GM18870 (cell line): ENCODE results near the gene CARS2.
"Not testable (repeated sequence)": the region's sequence is repeated elsewhere in the genome, so short reads cannot be mapped to it uniquely, and the experiment has no call there.

Experiments
- ATAC-seq: cut with Tn5 transposase; IDR thresholded peaks from one replicate; pipeline ENCODE4 v1.9.1; 2021; ENCODE audit warnings: moderate library complexity; ENCODE audit not compliant: unreplicated experiment

CARS2 gene, protein sequence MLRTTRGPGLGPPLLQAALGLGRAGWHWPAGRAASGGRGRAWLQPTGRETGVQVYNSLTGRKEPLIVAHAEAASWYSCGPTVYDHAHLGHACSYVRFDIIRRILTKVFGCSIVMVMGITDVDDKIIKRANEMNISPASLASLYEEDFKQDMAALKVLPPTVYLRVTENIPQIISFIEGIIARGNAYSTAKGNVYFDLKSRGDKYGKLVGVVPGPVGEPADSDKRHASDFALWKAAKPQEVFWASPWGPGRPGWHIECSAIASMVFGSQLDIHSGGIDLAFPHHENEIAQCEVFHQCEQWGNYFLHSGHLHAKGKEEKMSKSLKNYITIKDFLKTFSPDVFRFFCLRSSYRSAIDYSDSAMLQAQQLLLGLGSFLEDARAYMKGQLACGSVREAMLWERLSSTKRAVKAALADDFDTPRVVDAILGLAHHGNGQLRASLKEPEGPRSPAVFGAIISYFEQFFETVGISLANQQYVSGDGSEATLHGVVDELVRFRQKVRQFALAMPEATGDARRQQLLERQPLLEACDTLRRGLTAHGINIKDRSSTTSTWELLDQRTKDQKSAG

DNA sequence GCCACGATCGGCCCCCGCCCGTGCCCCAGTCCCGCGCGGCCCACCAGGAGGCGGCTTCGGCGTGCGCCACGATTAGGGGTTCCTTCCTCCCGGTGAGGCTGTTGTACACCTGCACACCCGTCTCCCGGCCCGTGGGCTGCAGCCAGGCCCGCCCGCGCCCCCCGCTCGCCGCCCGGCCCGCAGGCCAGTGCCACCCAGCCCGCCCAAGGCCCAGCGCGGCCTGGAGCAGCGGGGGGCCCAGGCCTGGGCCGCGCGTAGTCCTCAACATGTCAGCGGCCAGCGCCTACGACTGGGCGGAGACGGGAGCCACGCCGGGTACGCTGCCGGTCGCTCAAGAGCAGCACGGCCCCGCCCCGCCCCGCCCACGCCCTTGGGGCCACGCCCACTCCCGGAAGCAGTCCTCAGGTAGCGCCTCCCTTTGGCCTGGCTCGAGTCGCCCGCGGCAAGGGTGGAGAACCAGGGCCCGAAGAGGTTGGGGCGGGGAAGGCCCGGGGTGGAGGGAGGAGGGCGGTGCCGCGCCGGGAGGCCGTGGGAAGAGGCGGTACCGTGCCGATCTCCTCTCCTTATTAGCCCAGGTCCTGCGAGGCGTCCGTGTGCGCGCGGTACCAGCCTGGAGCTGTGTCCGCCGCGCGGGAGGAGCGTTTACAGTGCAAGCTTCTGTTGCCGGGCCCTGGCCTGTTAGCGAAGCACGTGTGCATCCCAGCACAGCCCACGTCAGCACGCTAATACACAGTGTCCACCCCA, at the start of gene CARS2:
Gene CARS2 (minus strand): TSS at position 291 of the 744 bp plus-strand sequence. CDS start 23 bp downstream, at position 268.
- ATAC-seq = peak; percentile 75

DNA sequence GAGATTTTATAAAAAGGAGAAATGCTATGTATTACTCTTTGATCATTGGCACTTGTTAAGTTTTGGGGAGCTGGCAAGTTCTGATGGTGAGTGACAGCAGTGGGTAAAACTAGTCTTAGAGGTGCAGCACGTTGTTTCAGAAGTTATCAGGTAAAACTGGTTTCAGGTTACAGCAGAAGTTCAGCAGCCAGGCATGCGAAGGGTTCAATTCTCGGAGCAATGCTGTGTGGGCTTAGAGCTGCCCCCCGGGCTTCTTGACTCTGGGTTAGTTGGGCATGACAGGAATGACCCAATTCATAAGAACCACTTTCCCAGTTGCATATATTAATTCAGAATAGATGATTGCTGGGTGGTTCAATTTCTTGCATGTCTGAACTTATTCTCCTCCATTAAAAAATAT, 42.4 kb upstream of the CARS2 start:
- ATAC-seq = no peak

DNA sequence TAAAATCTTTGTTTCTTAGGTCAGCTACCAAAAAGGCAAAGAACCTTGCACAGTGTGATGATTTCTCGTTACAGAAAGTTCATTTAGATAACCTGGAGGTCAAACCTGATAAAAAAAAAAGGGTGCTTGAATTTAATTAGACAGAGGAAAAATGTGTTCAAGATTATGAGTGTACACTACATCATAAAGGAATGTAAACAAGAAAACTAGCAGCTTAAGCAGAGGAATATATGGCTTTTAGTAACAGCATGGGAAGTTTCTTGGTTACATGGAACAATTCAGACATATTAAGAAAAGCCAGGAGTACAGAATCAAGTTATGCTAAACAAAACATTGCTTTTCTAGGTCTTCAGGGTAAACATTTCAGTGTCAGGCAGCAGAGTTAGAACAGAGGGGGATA, 40.5 kb upstream of the CARS2 start:
- ATAC-seq = no peak

DNA sequence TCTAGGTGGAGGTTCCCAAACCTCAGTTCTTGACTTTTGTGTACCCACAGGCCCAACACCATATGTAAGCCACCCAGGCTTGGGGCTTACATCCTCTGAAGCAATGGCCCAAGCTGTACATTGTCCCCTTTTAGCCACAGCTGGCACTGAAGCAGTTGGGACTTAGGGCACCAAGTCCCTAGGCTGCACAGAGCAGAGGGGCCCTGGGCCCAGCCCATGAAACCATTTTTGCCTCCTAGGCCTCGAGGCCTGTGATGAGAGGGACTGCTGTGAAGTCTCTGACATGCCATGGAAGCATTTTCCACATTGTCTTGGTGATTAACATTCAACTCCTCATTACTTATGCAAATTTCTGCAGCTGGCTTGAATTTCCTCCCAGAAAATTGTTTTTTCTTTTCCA, 37.8 kb upstream of the CARS2 start:
- ATAC-seq = no peak

DNA sequence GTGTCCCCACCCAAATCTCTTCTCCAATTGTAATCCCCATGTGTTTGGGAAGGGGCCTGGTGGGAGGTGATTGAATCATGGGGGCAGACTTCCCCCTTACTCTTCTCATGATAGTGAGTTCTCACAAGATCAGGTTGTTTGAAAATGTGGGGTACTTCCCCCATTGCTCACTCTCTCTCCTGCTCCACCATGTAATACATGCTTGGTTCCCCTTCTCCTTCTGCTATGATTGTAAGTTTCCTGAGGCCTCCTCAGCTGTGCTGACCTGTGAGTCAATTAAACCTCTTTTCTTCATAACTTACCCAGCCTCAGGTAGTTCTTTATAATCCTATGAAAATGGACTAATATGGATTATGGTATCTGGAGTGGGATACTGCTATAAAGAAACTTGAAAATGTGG, 31.6 kb upstream of the CARS2 start:
- ATAC-seq = no peak

DNA sequence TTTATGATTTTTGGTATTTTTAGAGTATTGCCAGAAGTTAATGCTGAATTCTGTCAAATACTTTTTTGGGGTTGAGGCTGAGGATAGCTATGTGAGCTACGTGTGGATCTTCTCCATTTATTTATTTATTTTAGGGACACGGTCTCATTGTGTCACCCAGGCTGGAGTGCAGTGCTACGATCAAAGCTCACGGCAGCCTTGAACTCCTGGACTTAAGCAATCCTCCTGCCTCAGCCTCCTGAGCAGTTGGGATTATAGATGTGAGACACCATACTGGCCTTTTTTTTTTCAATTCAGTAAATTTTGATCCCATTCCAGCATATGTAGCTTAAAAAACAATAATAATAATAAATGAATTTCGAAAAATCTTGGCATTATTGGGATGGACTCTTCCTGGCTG, 28.6 kb upstream of the CARS2 start:
- no peak for ATAC-seq

DNA sequence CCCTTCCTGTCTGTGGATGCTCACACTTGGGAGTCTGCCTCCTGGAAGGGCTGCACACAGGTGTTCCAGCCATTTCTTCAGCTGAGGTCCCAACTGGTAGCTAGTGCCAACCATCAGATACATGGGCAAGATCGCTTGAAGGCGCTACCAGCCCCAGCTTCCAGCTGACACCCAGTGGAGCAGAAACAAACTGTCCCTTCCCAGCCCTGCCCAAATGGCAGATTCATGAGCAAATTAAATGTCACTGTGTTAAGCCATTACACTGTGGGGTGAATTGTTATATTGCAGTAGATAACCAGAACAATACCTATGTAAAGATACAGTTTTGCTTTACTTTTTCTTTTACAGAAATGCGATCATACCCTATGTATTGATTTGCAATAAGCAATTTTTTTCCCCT, 25.2 kb upstream of the CARS2 start:
- ATAC-seq = no peak

DNA sequence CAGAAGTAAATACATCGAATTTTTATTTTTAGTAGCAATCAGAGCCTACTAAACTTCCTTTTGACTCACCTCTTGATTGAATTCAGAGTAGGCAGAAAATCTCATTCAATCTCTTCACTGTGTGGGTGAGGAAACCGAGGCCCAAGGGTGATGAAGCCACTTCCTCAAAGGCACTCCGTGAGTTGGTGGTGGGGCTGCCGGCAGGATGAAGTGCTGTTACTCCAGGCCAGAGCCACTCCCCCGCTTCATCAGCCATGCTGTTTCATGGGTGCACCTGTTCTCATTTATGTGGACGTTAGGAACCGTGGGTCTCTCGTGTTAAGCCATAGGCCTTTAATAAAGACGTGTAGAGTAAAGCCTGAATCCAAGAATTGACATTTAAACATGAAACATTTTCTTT, 20.8 kb upstream of the CARS2 start:
- no peak for ATAC-seq

DNA sequence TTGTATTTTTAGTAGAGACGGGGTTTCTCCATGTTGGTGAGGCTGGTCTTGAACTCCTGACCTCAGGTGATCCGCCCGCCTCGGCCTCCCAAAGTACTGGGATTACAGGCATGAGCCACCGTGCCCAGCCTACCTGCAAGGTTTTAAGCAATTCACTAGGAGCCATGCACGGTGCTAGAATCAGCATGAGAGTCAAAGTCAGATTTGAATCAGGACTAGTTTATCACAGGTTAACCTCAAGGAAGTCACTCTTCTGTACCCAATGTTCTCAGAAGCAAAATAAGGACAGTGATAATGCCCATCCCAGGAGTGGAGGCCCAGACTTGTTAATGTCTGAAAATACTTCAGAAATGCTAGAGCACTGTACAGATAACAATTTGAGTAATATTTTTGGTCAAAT, 20.2 kb upstream of the CARS2 start:
- not testable (repeated sequence) for ATAC-seq

DNA sequence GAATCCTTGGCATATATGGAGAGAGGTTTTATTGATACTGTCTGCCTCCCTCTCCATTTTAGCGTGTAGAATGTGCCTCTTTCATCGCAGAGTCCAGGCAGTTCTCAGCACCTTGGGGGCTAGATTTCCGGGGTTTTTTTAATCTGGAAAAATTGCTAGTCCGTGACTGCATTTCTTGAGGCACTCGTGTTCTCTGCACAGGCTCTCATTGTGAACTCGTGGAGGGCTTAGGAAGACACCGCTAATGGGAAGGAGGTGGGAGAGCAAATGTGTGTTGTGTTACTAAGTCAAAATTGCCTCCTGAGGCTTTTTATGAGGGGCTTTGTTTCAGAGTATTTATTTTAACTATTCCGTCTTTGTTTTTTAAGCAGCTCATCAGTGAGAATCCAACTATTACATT, 17.7 kb upstream of the CARS2 start:
- ATAC-seq = no peak

DNA sequence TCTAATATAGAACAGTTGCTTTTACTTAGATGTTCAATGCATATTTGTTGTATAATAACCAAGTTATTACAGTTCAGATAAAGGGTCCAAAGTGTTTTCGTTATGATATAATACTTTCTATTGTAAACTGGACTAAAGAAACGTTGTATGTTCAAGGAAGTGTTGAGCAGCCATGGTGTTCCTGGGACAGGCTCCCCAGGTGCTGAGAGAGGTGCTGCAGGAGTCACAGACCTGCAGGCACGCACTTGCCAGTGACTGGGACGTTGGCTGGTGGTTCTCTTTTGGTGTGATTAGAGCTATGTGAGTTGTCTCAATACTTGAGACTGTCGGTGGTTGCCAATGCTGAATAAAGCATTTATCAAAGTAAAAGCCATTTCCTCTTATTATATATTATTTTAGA, 17.1 kb upstream of the CARS2 start:
- ATAC-seq = no peak

DNA sequence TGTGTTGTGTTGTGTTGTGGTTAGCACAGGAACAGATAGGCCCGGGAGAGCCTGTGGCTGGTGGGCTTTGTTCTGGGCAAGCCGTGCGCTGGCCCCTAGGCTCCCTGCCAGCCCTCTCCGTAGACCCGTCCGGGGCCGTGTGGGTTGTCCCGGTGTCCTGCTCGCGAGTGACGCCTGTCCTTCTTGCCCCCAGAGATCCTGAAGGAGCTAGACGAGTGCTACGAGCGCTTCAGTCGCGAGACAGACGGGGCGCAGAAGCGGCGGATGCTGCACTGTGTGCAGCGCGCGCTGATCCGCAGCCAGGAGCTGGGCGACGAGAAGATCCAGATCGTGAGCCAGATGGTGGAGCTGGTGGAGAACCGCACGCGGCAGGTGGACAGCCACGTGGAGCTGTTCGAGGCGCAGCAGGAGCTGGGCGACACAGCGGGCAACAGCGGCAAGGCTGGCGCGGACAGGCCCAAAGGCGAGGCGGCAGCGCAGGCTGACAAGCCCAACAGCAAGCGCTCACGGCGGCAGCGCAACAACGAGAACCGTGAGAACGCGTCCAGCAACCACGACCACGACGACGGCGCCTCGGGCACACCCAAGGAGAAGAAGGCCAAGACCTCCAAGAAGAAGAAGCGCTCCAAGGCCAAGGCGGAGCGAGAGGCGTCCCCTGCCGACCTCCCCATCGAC, 13.3 kb upstream of the CARS2 start:
- ATAC-seq = no peak

DNA sequence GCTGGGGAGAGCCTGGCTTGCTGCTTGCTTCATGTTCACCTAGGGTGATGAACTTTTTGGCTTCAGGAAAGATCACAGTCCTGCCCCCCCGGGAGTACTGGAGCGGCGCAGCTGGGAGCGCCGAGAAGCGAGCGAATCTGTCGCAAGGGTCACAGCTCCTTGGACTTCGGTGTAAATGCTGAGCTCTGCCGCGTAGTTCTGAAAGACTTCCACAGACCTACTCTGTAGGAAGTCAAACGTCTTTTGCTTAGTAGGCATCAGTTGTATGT, 10.3 kb upstream of the CARS2 start:
- no peak for ATAC-seq

DNA sequence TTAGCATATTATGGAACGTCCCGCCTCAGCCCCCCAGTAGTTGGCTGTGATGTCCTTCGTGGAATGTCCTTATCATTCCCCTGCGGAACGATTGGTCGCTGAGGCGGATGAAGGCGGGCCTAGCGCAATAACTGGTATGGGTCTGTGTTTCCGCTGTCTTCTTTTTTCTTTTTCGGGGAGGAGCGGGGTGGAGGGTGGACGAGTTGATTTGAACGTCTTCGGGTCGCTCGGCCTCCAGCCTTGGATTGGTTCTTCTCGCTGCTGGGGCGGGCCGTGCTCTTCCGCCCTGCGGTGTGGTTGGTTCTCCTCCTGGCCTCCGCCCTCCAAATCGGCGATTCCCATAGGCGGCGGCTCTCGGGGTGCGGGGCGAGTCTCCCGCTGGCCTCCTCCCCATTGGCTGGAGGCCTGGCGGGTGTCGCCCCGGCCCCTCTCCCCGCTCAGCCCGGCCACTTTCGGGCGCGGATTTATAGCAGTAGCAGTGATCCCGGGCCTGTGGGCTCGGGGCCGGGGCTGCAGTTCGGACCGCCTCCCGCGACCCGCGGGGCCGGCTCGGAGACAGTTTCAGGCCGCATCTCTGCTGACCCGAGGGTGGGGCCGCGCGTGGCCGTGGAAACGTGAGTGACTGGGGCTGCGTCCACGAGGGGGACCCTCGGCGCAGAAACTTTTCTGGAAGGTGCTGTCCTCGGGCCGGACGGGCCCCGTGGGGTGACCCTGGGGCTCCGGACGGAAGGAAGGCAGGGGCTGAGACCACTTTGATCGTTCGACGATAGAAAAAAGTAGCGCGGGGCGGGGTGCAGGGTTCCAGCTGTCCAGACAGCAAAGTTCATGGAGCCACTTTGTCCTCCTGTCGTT, 9.7 kb upstream of the CARS2 start:
- peak; percentile 66 for ATAC-seq

DNA sequence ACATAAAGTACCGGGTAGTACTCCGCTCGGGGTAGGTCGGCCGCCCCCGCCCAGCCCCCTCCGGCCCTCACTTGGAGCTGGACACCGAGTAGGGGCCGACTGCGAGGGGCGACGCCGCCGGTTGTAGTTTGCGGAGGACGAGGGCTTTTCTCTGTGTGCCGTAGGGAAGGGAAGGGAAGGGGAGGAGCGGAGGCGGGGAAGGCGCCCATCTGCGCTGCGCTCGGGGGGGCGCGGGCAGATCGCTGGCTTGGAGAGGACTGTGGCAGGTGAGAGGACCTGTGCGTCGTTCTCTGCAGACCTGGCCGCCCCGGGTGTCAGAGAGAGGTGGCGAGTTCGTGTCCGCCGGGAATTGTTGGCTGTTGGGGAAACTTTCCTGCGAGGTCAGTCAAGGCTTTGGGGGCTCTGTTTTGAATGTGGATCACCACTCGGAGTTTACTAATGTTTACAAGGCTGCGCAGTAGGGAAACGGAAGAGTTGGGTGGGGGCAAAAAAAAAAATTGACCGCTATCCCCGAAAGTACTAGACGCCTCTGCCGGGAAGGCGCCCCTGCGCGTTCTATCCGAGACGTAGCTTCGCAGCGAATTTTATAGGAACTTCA, 9.0 kb upstream of the CARS2 start:
- no peak for ATAC-seq

DNA sequence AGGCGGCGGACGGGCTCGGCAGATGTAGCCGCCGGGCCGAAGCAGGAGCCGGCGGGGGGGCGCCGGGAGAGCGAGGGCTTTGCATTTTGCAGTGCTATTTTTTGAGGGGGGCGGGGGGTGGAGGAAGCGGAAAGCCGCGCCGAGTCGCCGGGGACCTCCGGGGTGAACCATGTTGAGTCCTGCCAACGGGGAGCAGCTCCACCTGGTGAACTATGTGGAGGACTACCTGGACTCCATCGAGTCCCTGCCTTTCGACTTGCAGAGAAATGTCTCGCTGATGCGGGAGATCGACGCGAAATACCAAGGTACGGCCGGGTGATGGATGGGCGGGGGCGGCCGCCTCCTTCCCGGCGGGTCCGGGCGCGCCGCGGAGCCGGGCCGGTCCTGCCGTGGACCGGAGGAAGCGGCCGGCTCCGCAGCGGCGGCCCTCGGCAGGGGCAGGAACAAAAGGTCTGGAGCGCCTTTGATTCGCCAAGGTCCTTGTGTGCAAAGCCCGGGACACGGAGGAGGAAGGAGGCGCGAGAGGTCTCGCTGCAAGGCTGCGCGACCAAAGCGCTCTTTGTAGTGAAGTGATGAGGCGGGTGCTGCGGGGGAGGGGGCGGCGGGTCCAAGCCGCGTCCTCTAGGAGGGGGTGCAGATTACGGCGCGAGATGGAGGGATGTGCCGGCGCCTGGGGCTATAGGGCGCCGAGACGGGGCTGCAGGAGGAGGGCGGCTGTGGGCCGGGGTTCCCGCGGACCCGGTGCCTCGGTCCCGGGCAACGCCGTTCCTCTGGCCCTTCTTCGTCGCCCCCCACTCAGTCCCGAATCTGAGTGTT, 8.3 kb upstream of the CARS2 start:
- no peak for ATAC-seq

DNA sequence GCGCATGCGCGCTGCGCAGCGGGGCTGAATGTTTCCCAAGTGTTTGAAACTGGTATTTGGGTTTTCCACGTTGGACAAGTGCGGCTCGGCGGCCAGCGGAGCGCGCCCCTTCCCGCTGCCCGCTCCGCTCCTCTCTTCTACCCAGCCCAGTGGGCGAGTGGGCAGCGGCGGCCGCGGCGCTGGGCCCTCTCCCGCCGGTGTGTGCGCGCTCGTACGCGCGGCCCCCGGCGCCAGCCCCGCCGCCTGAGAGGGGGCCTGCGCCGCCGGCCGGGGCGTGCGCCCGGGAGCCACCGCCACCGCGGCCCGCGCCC, 7.7 kb upstream of the CARS2 start, which contains the start of gene ING1:
Gene ING1 (plus strand): TSS at position 59 of the 311 bp plus-strand sequence. CDS start 450 bp downstream, outside the sequence.
- no peak for ATAC-seq

DNA sequence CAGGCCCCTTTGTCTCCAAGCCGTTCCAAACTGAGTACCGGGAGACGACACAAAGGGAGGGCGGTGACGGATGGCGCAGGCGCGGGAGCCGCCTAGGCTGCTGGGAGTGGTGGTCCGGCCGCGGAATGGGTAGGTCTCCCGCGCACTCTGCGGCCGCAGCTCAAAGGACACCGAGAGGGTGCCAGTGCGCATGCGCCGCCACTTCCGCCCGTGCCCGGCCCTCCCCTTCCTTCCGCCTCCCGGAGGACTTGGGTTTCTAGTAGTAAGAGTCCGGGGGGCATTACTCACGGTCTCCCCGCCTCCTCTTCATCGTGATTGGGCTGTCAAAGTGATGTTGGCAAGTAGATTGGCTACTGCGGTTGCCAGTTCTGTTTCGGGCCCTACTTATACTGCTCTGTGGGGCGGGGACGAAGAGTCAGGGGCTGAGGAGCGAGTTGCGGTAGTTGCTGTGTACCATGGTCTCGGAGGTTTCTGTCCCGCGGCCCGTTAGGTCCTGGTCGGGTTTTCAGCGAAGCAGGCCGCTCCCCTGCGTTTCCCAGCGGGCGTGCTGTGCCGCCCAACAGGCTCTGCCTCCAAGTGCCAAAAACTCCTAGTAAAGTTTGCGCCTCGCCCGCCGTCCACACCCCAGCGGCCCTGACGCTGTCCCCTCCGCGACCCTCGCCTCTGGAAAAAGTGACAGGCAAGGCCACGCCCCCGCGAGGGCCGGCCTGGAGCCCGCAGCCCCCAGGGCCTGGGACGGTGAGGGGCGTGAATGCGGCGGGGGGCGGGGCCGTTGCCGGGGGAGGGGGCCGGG, 7.1 kb upstream of the CARS2 start:
- ATAC-seq = peak; percentile 62
